Lower leg skin (tissue), 3 donors: Measurements from ENCODE around the gene ANKRD22.

Source experiments
- CTCF ChIP-seq, 3 donors: fragments of 450-650 bp; IDR thresholded peaks; one replicate each; pipeline ENCODE4 v1.5.1; 2016; ENCODE audit warnings: antibody characterized with exemption in 3 of 3, mild to moderate bottlenecking in 3 of 3, moderate library complexity in 2 of 3
- POLR2A ChIP-seq, 2 donors: fragments of 450-650 bp; IDR thresholded peaks; one replicate each; pipeline ENCODE4 v1.6.1; 2016 to 2017; ENCODE audit warnings: antibody characterized with exemption in 2 of 2, mild to moderate bottlenecking in 1 of 2, moderate library complexity in 1 of 2

GRCh38 chr10:88881922-88882645, 30.4 kb upstream of the ANKRD22 start:
- TF ChIP-seq CTCF (IDR thresholded peaks at IDR 0.05), result no peak
- no peak for TF ChIP-seq POLR2A (IDR thresholded peaks at IDR 0.05)
